Activated CD4-positive, alpha-beta T cell treated with anti-CD3 and anti-CD28 coated beads, Interleukin-2, amount 50 U/mL, for 48 hours (primary cell): ENCODE results near the gene OPCML.

ENCODE experiments used
- DNase-seq, 2 experiments: peaks; one replicate each; pipeline ENCODE4 v3.0.0-alpha.2; 2020

The OPCML gene

DNA sequence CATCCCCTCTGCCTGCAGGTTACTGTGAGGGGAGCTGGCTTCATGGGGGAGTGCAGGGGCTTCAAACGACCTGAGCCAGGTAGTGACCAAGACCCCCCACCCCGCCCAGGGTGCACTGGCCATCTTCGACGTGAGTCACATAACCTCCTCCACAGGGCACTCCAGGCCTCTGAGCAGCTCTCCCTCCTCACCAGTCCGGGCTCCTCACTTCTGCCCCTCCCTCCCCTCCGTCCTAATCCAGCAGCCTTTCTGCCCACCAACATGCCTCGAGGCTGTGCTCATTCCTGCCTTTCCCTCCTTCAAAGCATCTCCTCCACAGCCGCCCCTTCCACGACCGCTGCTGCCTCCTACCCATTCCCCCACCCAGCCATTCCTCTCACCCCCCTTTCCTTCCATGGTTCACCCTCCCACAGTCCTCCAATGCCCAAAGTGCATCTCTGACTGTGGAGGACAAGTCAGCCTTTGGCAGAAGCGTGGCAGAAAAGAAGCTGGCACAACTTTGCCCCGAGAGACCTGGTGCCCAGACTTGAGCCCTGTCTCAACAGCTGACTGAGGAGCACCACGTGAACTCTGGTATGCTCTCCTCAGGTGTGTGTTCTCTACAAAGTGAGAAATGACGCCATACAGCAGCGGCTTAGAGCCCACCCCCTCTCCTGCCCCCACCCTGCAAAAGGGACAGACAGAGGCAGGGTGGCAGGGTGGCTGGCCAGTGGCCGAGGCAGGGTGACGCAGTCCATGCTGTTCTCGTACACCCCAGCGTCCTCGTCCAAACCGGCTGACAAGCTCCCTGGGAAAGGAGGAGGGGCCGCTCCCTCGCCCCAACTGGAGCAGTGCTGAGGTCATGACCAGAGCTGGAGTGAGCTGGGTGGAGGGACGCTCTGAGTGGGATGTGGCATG, 30.4 kb downstream of the OPCML start:
- no peak for DNase-seq

DNA sequence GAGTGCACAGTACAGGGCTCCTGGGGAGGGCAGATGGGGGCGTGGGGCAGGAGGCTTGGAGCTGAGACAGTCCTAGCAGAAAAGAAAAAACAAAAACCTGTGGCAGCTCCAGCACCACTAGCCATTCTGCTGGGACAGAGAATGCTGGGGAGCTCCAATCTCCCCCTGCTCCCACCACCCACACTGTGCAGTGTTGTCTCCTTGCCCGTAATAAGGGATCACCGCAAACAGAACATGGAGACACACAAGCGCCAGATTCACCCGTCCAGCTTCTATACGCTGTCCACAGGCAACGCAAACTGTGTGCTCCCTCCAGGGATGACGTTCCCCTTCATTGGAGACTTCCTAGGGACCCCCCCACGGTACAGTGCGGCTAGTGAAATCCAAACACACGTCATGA, 31.4 kb downstream of the OPCML start:
- no peak for DNase-seq

DNA sequence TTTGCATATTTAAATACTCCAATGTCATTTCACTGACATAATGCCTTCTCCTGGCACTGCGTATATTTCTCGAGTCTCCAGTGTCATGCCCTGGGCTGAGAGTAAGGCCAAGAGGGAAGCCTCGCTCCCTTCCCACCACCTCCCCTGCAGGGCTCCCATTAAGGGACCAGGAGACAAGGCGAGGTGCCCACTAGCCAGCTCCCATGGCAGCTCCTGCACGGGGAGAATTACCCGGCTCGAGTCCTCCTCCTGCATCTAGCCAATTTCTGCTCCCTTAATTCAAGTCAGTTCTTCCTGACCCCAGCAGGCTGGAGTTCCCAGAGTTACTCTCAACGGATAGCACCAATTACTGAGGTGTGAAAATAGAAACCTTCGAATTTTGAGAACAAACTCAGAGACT, 31.9 kb downstream of the OPCML start:
- no peak for DNase-seq

DNA sequence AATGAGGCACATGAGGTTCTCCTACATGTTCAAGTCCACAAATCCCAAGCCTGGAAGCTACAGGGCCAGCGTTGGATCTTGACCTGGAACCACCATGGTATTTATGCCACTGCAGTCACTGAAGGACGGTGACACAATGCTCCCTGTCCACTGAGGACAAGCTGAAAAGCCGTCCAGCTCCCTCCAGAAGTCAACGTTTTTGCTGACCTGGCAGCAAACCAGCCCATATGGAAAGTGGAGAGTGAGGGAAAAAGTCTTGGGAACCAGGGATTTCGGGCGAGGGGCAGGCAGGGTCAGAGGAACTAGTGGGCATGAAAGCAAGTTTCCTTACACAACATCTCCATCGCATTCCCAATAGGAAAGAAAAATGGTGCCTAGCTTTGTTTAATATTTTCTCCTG, 33.3 kb downstream of the OPCML start:
- no peak for DNase-seq

DNA sequence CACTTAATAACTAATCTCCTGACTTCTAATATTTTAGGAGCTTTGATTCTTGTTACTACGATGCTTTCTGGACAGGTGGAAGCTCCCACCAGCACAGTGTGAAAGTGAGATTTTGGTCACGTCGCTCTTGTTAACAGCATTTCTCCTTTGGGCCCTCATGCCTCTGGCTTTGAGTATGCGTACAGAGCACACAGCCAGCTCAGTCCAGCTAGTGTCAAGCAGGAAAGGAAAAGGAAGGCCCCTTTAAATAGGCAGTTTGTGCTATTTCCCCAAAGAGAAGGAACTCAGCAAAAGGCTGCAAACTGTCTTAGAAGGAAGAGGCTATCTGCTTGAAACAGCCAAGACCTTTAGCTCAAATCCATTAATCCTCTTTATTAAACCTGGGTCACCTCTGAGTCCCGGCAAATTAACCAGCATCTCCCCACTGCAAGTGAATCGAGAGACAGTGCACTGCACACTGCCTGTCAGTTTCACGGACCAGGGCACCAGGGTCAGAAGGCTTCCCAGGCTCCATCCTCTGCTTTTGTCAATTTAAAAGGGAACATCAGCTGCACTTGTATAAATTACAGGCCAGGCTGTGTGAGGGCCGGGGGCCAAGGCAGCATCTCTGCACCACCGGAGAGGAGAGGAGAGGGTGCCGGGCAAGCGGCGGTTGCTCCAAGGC, 34.7 kb downstream of the OPCML start:
- DNase-seq = no peak

DNA sequence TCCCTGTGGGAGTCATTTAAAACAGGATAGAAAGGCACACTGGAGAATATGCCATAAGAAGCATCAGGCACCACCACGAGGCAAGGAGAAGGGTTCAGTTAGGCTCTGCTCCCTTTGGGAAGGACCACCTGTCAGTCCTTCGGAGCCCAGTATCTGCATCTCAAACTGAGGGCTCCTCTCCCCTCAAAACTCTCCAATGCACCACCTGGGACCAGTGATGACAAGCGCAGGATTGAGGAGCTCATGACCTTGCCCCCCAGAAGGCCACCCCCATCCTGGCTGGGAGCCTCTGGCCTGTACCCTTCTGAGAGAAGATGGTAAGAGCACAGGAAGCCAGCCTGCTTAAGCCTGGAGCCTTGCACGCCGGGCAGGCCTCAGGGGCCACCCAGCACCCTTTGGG, 39.4 kb downstream of the OPCML start:
- DNase-seq = no peak

DNA sequence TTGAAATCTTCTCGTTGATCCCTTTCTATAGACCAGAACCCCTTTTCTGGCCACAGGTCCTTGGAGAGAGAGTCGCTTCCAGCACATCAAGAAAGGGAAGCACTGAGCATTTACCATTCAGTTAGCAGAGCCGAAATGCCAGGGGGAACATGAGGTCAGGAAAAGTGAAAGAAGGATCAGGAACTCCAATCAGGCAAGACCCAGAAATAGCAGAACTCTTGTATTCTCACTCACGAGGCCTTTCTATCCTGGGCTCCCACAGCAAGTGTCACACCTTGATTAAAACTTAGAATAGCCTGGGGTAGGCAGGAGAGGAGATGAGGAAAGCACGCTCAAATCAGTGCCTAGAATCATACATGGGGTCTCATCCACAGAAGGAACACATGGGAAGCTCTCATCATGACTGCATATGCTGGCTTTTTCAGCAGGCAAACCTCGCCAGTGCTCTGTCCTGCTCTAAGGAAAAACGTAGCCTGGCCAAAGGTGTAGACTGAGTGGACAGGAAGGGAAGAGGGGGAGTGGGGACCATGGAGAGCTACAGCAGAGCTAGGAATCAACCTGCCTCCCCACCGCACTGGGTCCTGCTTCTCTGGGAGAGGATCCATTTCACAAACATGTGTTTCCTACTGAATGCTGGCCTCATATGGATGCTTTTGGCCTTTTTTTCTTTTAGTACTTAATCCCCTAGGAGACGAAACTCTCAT, 40.5 kb downstream of the OPCML start:
- no peak for DNase-seq

DNA sequence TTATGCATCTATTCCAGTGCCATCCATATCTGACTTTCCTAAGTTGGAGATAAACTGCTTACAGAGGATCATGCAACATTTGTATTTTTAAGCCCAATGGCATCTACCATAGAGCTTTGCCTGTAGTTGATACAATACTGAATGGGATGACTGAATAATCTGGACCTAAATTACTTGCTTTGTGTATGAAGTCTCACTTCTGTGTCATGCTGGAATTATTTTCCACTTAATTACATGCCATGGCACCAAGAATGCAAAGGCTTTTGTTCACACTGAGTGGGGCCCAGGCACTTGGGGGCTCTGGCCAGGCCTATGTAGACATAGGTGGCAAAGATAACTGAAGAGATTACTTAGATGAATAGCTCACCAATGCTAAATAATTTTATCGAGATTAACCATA, 51.6 kb downstream of the OPCML start:
- no peak for DNase-seq

DNA sequence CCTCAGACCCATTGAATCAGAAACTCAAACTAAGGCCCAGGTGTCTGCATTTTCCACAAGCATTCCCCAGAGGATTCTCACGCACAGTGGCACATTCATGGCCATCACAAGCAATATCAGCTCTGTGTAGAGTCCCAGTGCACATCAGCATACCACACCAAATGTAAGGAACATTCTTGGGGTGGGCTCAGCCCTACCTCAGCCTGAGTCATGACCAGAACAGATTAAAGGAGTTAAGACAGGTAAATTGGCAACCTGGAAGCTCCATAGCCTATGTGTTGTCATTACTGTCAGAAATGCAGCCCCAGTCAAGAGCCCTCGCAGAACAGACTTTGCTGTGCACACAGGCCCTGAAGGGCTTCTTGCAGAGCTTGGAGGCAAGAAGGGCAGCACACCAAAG, 53.1 kb downstream of the OPCML start:
- DNase-seq = no peak

DNA sequence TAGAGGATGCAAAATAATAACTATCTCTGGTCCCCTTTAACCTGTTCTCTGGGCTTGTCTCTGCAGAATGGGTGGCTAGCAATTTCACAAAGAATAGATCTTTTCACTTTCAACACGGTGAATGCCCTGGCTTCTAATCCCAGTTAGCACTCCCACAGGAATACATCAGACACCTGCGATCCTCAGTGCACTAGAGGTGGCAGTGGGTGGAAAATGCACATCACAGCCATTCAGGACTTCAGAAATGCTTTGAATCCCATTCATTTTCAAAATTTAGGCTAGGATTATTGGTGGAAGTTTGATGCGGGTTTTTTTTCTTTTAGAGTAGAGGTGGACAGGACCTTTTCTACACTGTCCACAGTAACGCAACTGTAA, 55.1 kb downstream of the OPCML start:
- no peak for DNase-seq

DNA sequence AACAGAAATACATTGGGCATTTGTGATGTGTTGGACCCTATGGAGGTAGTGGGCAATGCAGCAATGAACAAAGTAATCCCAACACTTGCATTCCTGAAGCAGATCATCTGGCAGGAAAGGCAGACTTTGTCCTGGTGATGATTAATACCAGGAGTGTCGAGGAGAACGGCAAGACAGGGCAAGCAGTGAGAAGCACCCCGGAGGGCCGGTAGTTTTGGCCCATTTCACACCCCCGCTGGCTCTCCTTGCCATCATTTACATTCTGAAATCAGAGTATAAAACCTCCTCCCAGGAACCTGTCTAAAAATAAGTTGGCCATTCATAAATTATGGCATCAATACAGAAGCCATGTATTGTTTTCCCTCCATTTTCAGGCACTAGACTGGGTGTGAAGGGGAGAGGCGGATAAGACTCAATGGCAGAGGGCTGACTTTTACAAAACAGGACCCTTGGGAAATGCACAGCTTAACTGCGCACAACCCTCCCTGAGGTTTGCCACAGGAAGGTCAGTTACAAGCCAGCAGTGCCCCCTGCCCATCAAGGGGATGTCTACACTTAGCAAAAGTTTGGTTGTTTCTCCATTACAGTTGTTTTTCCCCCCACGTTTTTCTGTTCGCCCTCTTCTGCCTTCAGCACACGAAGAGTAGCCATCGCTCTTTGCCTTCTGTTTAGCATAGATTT, 55.6 kb downstream of the OPCML start:
- no peak for DNase-seq

DNA sequence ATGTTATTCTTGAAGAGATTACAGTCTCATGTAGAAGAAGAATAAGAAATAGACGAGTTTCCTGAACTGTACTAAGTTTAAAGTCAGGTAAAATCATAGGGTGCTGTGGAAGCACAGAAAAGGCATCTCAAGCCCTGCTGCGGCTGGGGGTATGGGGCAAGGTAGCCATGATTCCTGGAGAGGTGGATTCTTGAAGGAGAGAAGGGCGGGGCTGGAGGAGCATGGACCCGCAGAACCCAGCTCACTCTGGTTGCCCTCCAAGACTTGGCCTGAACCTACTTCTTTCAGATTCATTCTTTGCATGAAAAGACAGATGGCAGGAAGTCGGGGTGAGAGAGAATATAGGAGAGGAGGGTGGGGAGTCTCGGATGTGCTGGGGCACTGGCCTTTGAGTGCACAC, 57.8 kb downstream of the OPCML start:
- no peak for DNase-seq

DNA sequence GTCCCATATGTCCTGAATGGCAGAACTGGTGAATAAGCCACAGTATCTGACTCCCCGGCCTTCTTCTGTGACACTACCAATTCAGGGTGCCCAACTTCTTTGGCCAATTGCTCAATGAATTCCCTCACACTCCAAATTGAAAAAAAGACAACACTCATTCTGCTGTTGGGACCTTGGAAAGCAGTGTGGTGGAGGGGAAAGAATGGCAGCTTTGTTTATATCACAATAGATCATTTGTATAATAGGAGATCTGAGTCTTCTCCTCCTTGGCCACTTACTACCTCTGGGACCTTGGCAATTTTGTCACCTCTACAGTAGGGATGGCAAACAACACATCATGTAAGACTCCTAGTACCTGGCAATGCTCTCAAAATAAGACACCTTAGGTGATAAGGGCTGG, 64.6 kb downstream of the OPCML start:
- no peak for DNase-seq

DNA sequence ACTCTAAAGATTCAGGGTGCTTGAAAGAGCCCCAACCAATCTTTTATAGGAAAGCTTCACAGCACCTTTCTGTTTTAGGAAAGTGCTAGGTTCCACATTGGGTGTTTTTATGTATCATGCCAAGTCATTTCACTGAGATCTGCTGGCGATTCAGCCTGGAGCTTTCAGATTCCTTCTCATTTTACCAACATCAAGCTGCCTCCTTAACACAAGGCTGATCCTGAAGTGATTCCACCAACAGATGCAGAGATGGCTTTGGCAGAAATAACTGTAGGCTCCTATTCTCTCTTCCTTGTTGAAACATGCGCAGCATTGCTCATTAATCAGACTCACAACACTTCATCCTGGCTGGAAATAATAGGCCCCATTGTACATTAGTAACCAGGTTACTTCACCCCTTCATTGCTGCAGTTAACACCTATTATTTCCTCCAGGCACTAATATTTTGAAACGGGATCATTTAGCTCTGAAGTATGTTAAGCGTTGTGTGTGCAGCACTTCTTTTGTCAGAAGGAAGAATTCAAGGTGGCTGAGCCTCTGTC, 89.0 kb downstream of the OPCML start:
- no peak for DNase-seq

DNA sequence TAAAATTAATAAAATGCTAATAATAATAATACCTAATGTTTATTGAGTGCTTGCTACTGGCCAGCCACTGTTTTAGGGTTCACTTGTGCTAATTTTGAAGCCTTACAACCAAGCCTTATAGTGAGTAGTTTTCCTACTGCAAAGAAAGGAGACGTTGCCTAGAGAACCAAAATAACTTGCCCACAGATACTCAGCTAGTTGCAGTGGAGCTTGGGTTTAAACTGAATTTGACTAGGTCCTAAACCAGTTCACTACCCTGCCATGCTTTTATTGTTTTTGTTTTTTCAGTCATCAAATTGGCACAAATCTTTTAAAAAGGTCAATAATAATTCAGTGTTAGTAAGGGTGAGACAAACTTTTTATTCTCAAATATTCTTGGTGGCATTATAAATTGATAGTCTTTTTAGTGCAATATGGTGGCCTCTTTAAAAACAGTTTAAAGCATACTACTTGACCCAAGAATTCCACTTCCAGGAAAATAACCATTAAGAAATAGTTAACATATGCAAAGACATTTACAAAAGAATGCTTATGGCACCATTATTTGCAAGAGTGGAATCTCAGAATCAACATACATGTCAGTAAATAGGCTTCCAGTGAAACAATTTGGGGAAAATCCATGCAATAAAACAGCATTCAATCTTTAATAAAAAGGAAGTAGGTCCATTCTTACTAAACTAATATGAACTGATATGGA, 90.2 kb downstream of the OPCML start:
- DNase-seq = no peak

DNA sequence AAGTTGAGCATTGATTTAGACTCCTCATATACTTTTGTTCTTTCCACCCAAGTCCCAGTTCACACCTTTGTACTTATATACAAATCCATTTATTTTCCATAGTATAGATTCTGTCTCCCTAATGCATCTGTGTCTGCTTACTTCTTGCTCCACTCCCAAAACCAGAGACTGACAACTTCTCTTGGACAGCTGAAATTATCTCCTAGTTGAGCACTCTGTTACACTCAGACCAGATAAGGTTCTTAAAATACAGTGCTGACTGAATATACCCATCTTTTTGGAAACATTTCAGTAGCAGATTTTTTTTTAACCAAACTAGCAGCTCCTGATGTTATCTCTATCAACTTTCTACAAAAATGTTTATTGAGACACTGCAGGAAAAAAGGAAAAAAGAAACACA, 106.3 kb downstream of the OPCML start:
- DNase-seq = no peak

DNA sequence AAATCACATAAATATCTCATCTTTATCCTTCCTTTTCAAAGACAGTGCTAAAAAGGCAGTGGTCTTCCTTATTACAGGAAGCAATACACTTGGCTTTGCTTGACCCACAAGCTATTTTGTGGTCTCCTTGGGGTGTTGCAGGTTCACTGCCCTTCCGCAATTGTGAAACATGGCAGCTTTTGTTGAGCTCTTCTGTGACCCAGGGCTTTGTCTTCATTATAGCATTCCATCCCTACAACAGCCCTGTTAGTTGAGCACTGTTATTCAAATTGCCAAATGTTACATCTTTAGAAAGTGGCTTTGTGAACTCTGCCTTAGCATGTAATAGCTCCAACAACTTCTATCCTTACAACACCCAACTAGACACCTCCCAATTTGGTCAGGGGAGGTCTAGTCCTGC, 107.1 kb downstream of the OPCML start:
- DNase-seq = no peak

DNA sequence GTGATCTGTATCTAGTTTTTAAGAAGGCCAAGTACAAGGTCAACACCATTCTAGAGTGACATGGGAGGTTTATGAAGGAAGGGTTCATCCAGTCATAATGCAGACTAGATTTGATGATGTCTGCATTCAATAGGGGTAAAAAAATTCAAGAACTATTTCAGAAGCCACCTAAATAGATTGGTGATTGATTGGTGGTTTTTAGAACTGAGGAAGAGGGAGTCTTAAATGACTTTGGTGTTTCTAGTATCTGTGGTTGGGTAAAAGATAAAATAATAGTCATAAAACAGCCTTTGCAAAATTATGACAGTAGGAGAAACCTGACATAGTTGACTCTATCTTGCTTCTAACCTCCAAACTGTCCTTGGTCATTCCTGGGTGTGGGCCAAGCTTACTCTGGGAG, 114.1 kb downstream of the OPCML start:
- no peak for DNase-seq

DNA sequence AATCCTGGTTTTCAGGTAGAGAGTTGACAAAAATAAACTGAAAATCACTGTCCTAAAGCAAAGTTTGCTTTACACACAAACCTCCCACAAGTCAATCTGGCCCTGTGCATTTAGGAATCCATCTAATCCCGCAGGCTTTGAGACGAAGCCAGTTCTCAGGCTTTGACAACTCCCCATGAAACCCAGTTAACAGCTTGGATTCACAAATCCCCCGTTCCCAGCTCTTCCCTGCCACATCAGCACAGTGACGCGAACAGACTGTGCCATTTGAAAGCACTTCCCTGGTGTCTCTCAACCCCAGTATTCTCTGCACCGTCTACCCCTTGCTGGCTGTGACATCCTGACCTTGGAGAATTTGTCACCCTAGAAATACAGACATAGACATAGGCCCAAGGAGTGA, 117.8 kb downstream of the OPCML start:
- no peak for DNase-seq

DNA sequence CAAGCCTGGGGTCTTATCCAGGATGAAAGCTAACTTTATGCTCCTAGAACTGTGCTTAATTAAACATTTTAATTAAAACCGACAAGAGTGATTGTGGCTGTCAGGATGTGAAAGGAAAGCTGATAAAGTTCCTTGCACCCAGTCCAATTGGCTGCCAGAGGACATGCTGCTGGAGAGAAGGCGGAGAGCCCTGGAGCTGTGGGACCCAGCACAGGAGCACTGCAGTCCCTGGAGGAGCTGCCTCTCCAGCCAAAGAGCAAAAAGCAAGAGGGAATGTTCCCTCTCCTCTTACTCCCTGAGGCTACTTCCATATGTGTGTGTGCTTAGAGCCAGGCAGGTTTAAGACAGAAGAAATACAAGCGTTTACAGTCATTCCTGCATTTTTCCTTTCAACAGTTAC, 118.6 kb downstream of the OPCML start:
- no peak for DNase-seq

DNA sequence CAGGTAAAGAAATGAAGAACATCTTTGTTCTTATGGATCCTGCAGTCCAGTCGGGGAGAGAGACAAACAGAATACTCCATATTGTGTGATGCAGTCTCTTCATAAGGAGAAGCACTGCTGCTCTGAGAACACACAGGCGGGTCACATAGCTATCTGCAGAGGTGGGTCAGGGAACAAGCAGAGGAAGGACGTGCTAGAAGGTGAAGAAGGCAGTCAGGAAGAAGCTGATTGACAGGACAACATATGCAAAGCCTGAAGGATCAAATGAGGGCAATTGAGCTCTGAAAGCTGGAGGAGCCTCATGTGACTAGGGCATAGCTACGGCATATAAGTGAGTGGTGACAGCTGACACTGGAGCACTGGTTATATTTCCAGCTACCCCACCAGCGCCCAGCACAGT, 122.5 kb downstream of the OPCML start:
- no peak for DNase-seq

DNA sequence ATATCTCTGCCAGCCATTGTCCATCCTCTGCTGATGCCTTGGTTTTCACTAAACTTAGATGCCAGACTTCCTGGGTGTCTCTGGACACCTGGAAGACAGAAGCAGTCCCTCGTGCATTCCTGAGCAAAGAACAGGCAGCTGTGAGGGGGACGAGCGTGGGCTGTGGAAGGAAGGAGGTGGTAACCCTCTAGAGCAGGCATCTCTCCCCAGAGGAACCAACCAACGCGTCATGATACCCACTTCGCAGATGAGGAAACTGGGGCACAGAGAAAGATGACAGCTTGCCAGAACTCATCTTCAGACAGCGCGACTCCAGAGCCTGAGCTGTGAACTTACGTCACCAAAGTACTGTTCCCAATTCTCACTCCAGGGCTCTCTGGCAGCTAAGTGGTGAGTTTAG, 123.4 kb downstream of the OPCML start:
- DNase-seq = no peak

DNA sequence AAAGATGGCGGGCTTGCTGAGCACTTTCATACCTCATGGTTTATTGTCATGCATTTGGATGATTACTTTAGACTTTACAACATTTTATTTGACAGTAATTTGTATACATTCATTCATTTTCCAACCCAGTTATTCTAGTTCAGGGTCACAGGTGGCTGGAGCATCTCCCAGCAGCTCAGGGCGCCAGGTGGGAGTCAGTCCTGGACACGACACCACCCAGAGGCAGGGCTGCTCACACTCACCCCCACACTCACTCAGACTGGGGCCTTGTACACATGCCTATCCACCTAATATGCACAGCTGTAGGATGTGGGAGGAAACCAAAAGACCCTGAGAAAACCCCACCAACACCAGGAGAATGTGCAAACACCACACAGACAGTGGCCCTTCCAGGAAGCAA, 123.9 kb downstream of the OPCML start:
- no peak for DNase-seq
